CD14-positive monocyte (primary cell): ENCODE data around the gene POU6F2. TPM values are rescaled to one million over a fixed set of nuclear protein-coding genes. Genes with fewer than 3 reads are reported as not detected.

Source experiments
- DNase-seq, 3 donors: peaks; one replicate each; pipeline ENCODE4 v3.0.0-alpha.2; 2011 to 2022
- H2AFZ ChIP-seq: 2 replicates; pipeline ENCODE4 v1.6.0; 2012; ENCODE audit warnings: mild to moderate bottlenecking, low read depth, low read length, inconsistent platforms; ENCODE audit not compliant: insufficient read depth, poor library complexity, severe bottlenecking
- H3K27ac ChIP-seq, 2 donors: 1 replicate in 1 of 2; 2 replicates in 1 of 2; pipeline ENCODE4 v1.5.1; 2012 to 2013; ENCODE audit warnings: low read length in 2 of 2, control low read depth in 1 of 2, inconsistent platforms in 1 of 2, low read depth in 1 of 2, mild to moderate bottlenecking in 1 of 2
- H3K27me3 ChIP-seq, 2 donors: one replicate each; pipeline versions ENCODE4 v1.6.0 to v1.6.1; 2011 to 2013; ENCODE audit warnings: low read length in 2 of 2; ENCODE audit not compliant: control insufficient read depth in 2 of 2, insufficient read depth in 2 of 2
- H3K36me3 ChIP-seq, 2 donors: replicated peaks in 1 of 2; 1 replicate in 1 of 2; 2 replicates in 1 of 2; pipeline versions ENCODE4 v1.5.1 to v1.6.1; 2012 to 2013; ENCODE audit warnings: low read length in 2 of 2, control low read depth in 1 of 2, inconsistent platforms in 1 of 2, mild to moderate bottlenecking in 1 of 2; ENCODE audit not compliant: insufficient read depth in 2 of 2, control insufficient read depth in 1 of 2
- H3K4me1 ChIP-seq, 2 donors: 1 replicate in 1 of 2; 2 replicates in 1 of 2; pipeline versions ENCODE4 v1.5.1 to v1.6.1; 2012 to 2013; ENCODE audit warnings: low read length in 2 of 2, control low read depth in 1 of 2, inconsistent platforms in 1 of 2, mild to moderate bottlenecking in 1 of 2, moderate library complexity in 1 of 2; ENCODE audit not compliant: insufficient read depth in 2 of 2, control insufficient read depth in 1 of 2
- H3K4me2 ChIP-seq: replicated peaks from 2 replicates; pipeline ENCODE3; 2012; ENCODE audit warnings: low read length, moderate library complexity, mild to moderate bottlenecking; ENCODE audit not compliant: poor library complexity, severe bottlenecking; ENCODE audit errors: extremely low read depth
- H3K4me3 ChIP-seq, 3 experiments: fragments of 200-600 bp in 1 of 3; sonication (generic) in 1 of 3; replicated peaks in 1 of 3; 1 replicate in 2 of 3; 2 replicates in 1 of 3; pipeline ENCODE4 v1.5.1; 2011 to 2013; ENCODE audit warnings: low read length in 3 of 3, mild to moderate bottlenecking in 3 of 3, control low read depth in 2 of 3, low read depth in 2 of 3, inconsistent platforms in 1 of 3, moderate library complexity in 1 of 3
- H3K79me2 ChIP-seq: 2 replicates; pipeline ENCODE4 v1.6.0; 2012; ENCODE audit warnings: mild to moderate bottlenecking, control low read depth, inconsistent platforms, low read length, moderate library complexity; ENCODE audit not compliant: insufficient read depth
- H3K9ac ChIP-seq: 2 replicates; pipeline ENCODE4 v1.6.0; 2017; ENCODE audit warnings: low read length, mild to moderate bottlenecking; ENCODE audit not compliant: insufficient read depth, poor library complexity, severe bottlenecking
- H3K9me3 ChIP-seq, 2 donors: replicated peaks in 1 of 2; 1 replicate in 1 of 2; 2 replicates in 1 of 2; pipeline versions ENCODE4 v1.5.1 to v1.6.1; 2012 to 2013; ENCODE audit warnings: low read length in 2 of 2, control low read depth in 1 of 2; ENCODE audit not compliant: control insufficient read depth in 1 of 2, insufficient read depth in 1 of 2
- H4K20me1 ChIP-seq: 2 replicates; pipeline ENCODE4 v1.6.0; 2012; ENCODE audit warnings: mild to moderate bottlenecking, low read length, control low read depth, moderate library complexity; ENCODE audit not compliant: insufficient read depth
- H3K27ac Mint-ChIP-seq, 7 donors: one replicate each; pipeline ENCODE4 v1.8.0; 2020; ENCODE audit warnings: mild to moderate bottlenecking in 7 of 7, mixed read lengths in 7 of 7, moderate library complexity in 6 of 7, inconsistent platforms in 2 of 7
- H3K27me3 Mint-ChIP-seq, 3 donors: one replicate each; pipeline ENCODE4 v1.8.0; 2021 to 2022; ENCODE audit warnings: low read depth in 3 of 3, mild to moderate bottlenecking in 3 of 3, mixed read lengths in 3 of 3, moderate library complexity in 3 of 3, inconsistent platforms in 1 of 3
- H3K36me3 Mint-ChIP-seq, 2 donors: one replicate each; pipeline ENCODE4 v1.8.0; 2020; ENCODE audit warnings: mixed read lengths in 2 of 2, inconsistent platforms in 1 of 2, mild to moderate bottlenecking in 1 of 2
- H3K4me1 Mint-ChIP-seq: one replicate; pipeline ENCODE4 v1.8.0; 2020; ENCODE audit warnings: mild to moderate bottlenecking, mixed read lengths
- H3K4me3 Mint-ChIP-seq, 2 donors: one replicate each; pipeline ENCODE4 v1.8.0; 2020; ENCODE audit warnings: mild to moderate bottlenecking in 2 of 2, mixed read lengths in 2 of 2, moderate library complexity in 1 of 2
- H3K9me3 Mint-ChIP-seq, 7 donors: one replicate each; pipeline ENCODE4 v1.8.0; 2020 to 2022; ENCODE audit warnings: mixed read lengths in 7 of 7, mild to moderate bottlenecking in 6 of 7, moderate library complexity in 6 of 7, inconsistent platforms in 2 of 7
- whole genome bisulfite sequencing: methylation state at CpG from one replicate; pipeline ENCODE4 v1.1.5; 2013; ENCODE audit warnings: missing lambda C conversion rate; ENCODE audit not compliant: insufficient coverage; 5-methylcytosine and 5-hydroxymethylcytosine counted together
- intact Hi-C, 2 donors: fragments of 100-400 bp; cut with micrococcal nuclease; formaldehyde crosslinking; loops; one replicate each; pipeline versions ENCODE4 v1.15.0 to v1.15.1; 2023
- polyA plus RNA-seq, 3 donors: library from polyadenylated mRNA; depleted of rRNA in 1 of 3; unstranded in 2 of 3; stranded (reverse) in 1 of 3; fragments of 300-500 nt in 2 of 3; fragments of >200 nt in 1 of 3; fragmentation: Illumina TruSeq in 2 of 3; gene quantifications; 1 replicate in 2 of 3; 2 replicates in 1 of 3; pipeline ENCODE4 v1.2.3, GENCODE V29; 2012 to 2021
- TF ChIP-seq, protein P1 (sequence below): fragments of 200-600 bp; IDR thresholded peaks from one replicate; pipeline ENCODE4 v1.8.0; 2022; ENCODE audit warnings: antibody characterized with exemption, mild to moderate bottlenecking

POU6F2 gene
- polyA plus RNA-seq, 3 donors: not detected

DNA sequence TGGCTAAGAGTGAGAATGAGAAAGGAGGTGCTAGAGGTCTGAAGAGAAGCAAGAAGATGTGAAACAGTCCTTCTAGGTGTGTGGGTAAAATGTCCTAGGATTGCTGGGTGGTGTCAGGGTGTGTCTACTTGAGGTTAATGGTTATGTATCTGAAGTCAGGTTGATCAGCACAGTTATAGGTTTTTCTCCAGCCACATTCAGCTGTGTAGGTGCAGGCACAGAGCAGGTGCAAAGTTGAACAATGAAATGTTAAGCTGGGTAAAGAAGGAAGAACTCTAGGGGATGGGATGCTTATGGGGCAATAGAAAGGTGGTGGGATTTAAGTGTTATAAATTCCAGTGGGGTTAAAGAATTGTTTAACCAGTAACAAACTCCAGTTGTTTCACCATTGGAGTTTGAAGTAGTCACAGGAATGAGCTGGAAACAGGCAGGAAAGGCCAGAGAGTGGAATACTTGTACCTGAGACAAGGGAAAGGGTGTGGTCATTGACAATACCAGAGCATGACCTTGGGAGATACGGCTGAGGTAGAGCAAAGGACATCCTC, 388.1 kb downstream of the POU6F2 start:
- H3K4me1 Mint-ChIP-seq: no peaks in the 10 kb centered on the region
- Histone ChIP-seq H3K27me3 (no peaks in the 10 kb centered on the region), H3K4me3 (no peak overlapping the region), H3K27ac (no peak overlapping the region), H3K79me2 (no peaks in the 10 kb centered on the region), H3K9me3 (no peaks in the 10 kb centered on the region), H4K20me1 (no peaks in the 10 kb centered on the region), H3K36me3 (no peaks in the 10 kb centered on the region), H3K9ac (no peak overlapping the region), H2AFZ (no peak overlapping the region), H3K4me1 (no peaks in the 10 kb centered on the region), H3K4me2 (no peak overlapping the region)
- peaks cover 0 to 5% (median 0%) of the 10 kb centered on the region in 3 donors for H3K27me3 Mint-ChIP-seq
- WGBS: no CpG with 5 or more reads among the region's 1 CpG
- intact Hi-C loops: no loop called here
- H3K9me3 Mint-ChIP-seq: peaks cover 0 to 5% (median 1%) of the 10 kb centered on the region in 7 donors
- TF ChIP-seq, protein P1, sequence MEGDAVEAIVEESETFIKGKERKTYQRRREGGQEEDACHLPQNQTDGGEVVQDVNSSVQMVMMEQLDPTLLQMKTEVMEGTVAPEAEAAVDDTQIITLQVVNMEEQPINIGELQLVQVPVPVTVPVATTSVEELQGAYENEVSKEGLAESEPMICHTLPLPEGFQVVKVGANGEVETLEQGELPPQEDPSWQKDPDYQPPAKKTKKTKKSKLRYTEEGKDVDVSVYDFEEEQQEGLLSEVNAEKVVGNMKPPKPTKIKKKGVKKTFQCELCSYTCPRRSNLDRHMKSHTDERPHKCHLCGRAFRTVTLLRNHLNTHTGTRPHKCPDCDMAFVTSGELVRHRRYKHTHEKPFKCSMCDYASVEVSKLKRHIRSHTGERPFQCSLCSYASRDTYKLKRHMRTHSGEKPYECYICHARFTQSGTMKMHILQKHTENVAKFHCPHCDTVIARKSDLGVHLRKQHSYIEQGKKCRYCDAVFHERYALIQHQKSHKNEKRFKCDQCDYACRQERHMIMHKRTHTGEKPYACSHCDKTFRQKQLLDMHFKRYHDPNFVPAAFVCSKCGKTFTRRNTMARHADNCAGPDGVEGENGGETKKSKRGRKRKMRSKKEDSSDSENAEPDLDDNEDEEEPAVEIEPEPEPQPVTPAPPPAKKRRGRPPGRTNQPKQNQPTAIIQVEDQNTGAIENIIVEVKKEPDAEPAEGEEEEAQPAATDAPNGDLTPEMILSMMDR: no peak
- DNase-seq: no peak
- no peak overlapping the region for H3K4me3 Mint-ChIP-seq
- no peak overlapping the region for H3K27ac Mint-ChIP-seq
- H3K36me3 Mint-ChIP-seq: no peaks in the 10 kb centered on the region

DNA sequence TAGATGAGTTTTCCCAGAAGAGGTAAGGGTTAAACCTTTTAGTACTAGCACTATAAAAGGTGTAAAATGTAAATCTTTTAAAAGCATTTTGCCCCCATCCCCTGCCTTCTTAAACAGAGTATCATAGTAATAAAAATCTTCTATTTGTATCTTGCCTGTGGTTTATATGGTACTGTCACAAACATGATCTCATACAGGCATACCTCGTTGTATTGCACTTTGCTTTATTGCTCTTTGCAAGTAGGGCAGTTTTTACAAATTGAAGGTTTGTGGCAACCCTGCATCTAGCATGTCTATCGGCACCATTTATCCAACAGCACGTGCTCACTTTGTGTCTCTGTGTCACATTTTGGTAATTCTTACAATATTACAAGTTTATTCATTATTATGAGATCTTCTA, 389.7 kb downstream of the POU6F2 start:
- Histone ChIP-seq H3K79me2 (no peaks in the 10 kb centered on the region), H3K9me3 (no peaks in the 10 kb centered on the region), H3K4me3 (no peak overlapping the region), H3K9ac (no peak overlapping the region), H3K27ac (no peak overlapping the region), H3K4me1 (no peaks in the 10 kb centered on the region), H3K36me3 (no peaks in the 10 kb centered on the region), H2AFZ (no peak overlapping the region), H3K27me3 (no peaks in the 10 kb centered on the region), H3K4me2 (no peak overlapping the region), H4K20me1 (no peaks in the 10 kb centered on the region)
- WGBS: no CpG with 5 or more reads among the region's 3 CpGs
- Mint-ChIP-seq H3K4me1 (no peaks in the 10 kb centered on the region), H3K36me3 (no peaks in the 10 kb centered on the region), H3K27me3 (peaks cover 0 to 3% (median 0%) of the 10 kb centered on the region in 3 donors), H3K4me3 (no peak overlapping the region), H3K9me3 (peaks cover 0 to 8% (median 3%) of the 10 kb centered on the region in 7 donors), H3K27ac (no peak overlapping the region)
- intact Hi-C loops: no loop called here
- no peak for DNase-seq
- TF ChIP-seq, protein P1: no peak
